Right cardiac atrium (tissue), 5 donors: Measurements from ENCODE around the gene RPS6KB1. TPM values are rescaled to one million over a fixed set of nuclear protein-coding genes. Genes with fewer than 3 reads are reported as not detected.
"Not testable (repeated sequence)": the region's sequence is repeated elsewhere in the genome, so short reads cannot be mapped to it uniquely, and the experiment has no call there.

Experiments
- ATAC-seq, 2 donors: fragments of 200-7000 bp; cut with Tn5 transposase; one replicate each; pipeline versions ENCODE4 v1.8.0 to v1.9.1; 2020; ENCODE audit warnings: moderate library complexity in 2 of 2, mild to moderate bottlenecking in 1 of 2
- DNase-seq, 3 donors: peaks; one replicate each; pipeline ENCODE4 v3.0.0-alpha.2; 2020
- H3K27ac ChIP-seq: one replicate; pipeline ENCODE4 v1.5.1; 2013; ENCODE audit warnings: mild to moderate bottlenecking, low read length, control low read depth, moderate library complexity
- H3K27me3 ChIP-seq: one replicate; pipeline ENCODE4 v1.6.1; 2013; ENCODE audit not compliant: control insufficient read depth, insufficient read depth
- H3K4me1 ChIP-seq: one replicate; pipeline ENCODE4 v1.6.1; 2013; ENCODE audit warnings: low read length; ENCODE audit not compliant: control insufficient read depth, insufficient read depth
- H3K4me3 ChIP-seq: one replicate; pipeline ENCODE4 v1.5.1; 2013; ENCODE audit warnings: low read length, control low read depth
- H3K9me3 ChIP-seq: one replicate; pipeline ENCODE4 v1.6.1; 2013; ENCODE audit warnings: low read length; ENCODE audit not compliant: control insufficient read depth
- WGBS: extraction: QIAGEN DNeasy Blood & Tissue Kit; methylation state at CpG from one replicate; pipeline ENCODE4 v1.1.7; 2013; 5-methylcytosine and 5-hydroxymethylcytosine counted together
- intact Hi-C, 4 donors: fragments of 100-400 bp; cut with DNase I; formaldehyde crosslinking; loops; one replicate each; pipeline versions ENCODE4 v1.11.0 to v1.14.0; 2022 to 2023
- polyA plus RNA-seq: library from polyadenylated mRNA; stranded (reverse); fragments of 200-250 nt; gene quantifications from one replicate; pipeline ENCODE4 v1.2.3, GENCODE V29; 2013
- total RNA-seq, 4 donors: library from RNA; stranded (reverse); fragmentation: NEBNext Ultra II Directional; extraction: Animal tissue kit (Norgen Biotek cat#: 25700); gene quantifications; one replicate each; pipeline ENCODE4 v1.2.1, GENCODE V29; 2021
- donor health status: healthy with polysubstance abuse.
- donor health status: DM: no; HTN: yes; CAD: no.
- donor health status: DM: no; HTN: no; CAD: no.
- donor health status: DM: no; HTN: yes; CAD: no; lungs with severe emphysema.
- donor health status: DM: yes; HTN: yes; CAD: no.

The RPS6KB1 gene
- total and polyA plus RNA-seq, 5 donors = 7.8 to 31.3 (median 27.4) TPM

- H3K4me3 ChIP-seq, intact Hi-C loops, H3K27ac ChIP-seq, H3K9me3 ChIP-seq, DNase-seq, H3K4me1 ChIP-seq, H3K27me3 ChIP-seq, ATAC-seq: not testable (repeated sequence)
- 95% methylated on average over 6 of the region's 6 CpGs for WGBS
These were observed 82.2 kb downstream of the RPS6KB1 start for GRCh38 chr17:59975166-59975565.

- H3K4me3 ChIP-seq, intact Hi-C loops, DNase-seq, H3K27ac ChIP-seq, H3K9me3 ChIP-seq, H3K4me1 ChIP-seq, ATAC-seq, H3K27me3 ChIP-seq: not testable (repeated sequence)
- WGBS = 82% methylated on average over 2 of the region's 3 CpGs
These were observed 103.7 kb downstream of the RPS6KB1 start for GRCh38 chr17:59996608-59997007.

Other genes with a start within 250 kb of the RPS6KB1 start
- 10 to 100 TPM in 3 of 4 donors, 1 to 10 TPM in 1; 8.0 to 14.8 (median 11.2) TPM for gene PTRH2, start 185.7 kb upstream of the RPS6KB1 start, total RNA-seq
- 18.9 TPM for gene PTRH2, start 185.7 kb upstream of the RPS6KB1 start, polyA plus RNA-seq
- 100 to 1,000 TPM in 1 of 4 donors, 10 to 100 TPM in 3; 62.7 to 106 (median 70.4) TPM for gene VMP1, start 185.5 kb upstream of the RPS6KB1 start, total RNA-seq
- 60.7 TPM for gene VMP1, start 185.5 kb upstream of the RPS6KB1 start, polyA plus RNA-seq
- gene TUBD1, start 178 bp upstream of the RPS6KB1 start, total RNA-seq = 1 to 10 TPM; 7.1 to 8.5 (median 8.3) TPM
- gene TUBD1, start 178 bp upstream of the RPS6KB1 start, polyA plus RNA-seq = 5.1 TPM
- 10 to 100 TPM; 10.4 to 17.9 (median 12.1) TPM for gene RNFT1, start 71.6 kb downstream of the RPS6KB1 start, total RNA-seq
- 8.1 TPM for gene RNFT1, start 71.6 kb downstream of the RPS6KB1 start, polyA plus RNA-seq
- 10 to 100 TPM; 11.6 to 14.9 (median 13.5) TPM for gene HEATR6, start 185.8 kb downstream of the RPS6KB1 start, total RNA-seq
- gene HEATR6, start 185.8 kb downstream of the RPS6KB1 start, polyA plus RNA-seq = 7.4 TPM